Measurements from ENCODE around the gene OGDH. TPM values are rescaled to one million over a fixed set of nuclear protein-coding genes. Genes with fewer than 3 reads are reported as not detected.

Gene OGDH
- total RNA-seq, 1 experiment from 2014 or later: 69.1 TPM

DNA sequence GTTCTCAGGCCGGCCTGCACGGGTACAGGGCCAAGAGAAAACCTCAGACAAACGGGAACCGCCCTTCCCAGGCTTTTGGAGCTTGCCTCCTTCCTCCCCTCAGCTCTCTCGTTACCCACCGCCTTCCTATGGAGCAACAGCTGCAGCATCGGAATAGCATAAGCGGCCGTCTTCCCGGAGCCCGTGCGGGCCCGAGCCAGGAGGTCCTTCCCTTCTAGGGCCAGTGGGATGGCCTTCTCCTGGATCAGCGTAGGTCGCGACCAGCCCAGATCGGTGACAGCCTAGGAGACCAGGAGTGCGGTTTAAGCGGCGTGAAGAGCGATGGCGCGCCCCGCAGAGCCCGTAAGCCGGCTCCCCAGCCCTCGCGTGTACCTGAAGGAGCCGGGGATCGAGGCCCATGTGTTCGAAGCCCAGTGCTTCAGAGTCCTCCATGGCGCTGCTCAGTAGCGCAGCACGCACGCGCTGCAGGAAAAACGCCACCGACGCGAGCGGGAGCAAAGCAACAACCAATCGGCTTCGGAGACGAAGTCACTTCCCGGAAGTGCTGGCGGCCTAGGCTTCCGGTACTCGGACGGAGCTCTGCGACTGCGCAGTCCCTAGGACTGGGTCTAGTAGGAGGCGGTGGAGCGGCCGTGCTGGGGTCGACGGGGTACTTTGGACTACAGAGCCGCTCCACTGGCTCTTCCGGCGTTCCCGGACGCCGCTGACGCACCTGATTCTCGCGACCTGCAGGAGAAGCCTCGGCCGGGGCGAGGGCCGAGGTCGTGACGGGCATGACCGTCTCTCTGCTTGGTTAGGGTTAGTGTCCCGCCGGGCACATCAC, 32.8 kb upstream of the OGDH start, which contains the start of gene DDX56:
Gene DDX56 (minus strand): TSS at position 445 of the 823 bp plus-strand sequence. CDS start 13 bp downstream, at position 432.
- BruUV-seq (replicated peaks): no TSS peak
- Histone ChIP-seq H4K20me1 (ENCODE audit: insufficient read depth) (no peaks in the 10 kb centered on the region; the same call in 1 of the 2 replicates), H3K27me3 (ENCODE audit: insufficient read depth, low read length) (no peaks in the 10 kb centered on the region), H3K9ac (ENCODE audit: low read length) (peak within 1 kb of the TSS; percentile 86), H2AFZ (ENCODE audit: low read depth, low read length, poor library complexity, severe bottlenecking) (no peak within 1 kb of the TSS), H3K9me2 (ENCODE audit: insufficient read depth) (no peaks in the 10 kb centered on the region), H3K4me1 (ENCODE audit: control insufficient read depth in 1 of 2, insufficient read depth in 2 of 2, low read length in 2 of 2) (peaks cover 11 to 20% of the 10 kb centered on the region in 2 experiments; a peak in 3 of 4 replicates), H3K79me2 (ENCODE audit: insufficient read depth, low read length) (peaks cover 79% of the 10 kb centered on the region), H3K4me3 (replicated peaks in 1 of 2; ENCODE audit: low read depth in 1 of 2, low read length in 2 of 2) (peak within 1 kb of the TSS; percentile 83 to 88), H3K4me2 (ENCODE audit: low read length) (peak within 1 kb of the TSS; percentile 84), H3K36me3 (ENCODE audit: control insufficient read depth in 1 of 2, insufficient read depth in 2 of 2, low read length in 2 of 2) (peaks cover 43 to 48% of the 10 kb centered on the region in 2 experiments), H3K9me3 (ENCODE audit: control insufficient read depth in 1 of 2, insufficient read depth in 1 of 2, low read depth in 1 of 2, low read length in 2 of 2) (no peaks in the 10 kb centered on the region), H3K27ac (ENCODE audit: low read depth, low read length) (peak within 1 kb of the TSS; percentile 81)
- ATAC-seq (peak; percentile 95), DNase-seq (ENCODE audit: low read depth, low spot score) (peak; percentile 86)
- POLR2A ChIA-PET: interaction anchor here (0.8 to 1.7 kb wide), 3 partner anchors 8 to 308 kb away, joined by 3 to 14 read pairs (median 3); partner anchors contain the start of gene TMED4
- CTCF ChIA-PET: interaction anchor here (0.6 to 1.0 kb wide), 5 partner anchors 8 to 275 kb away, joined by 3 to 15 read pairs (median 3); partner anchors contain the start of gene H2AZ2
- intact Hi-C loops (cut with micrococcal nuclease): no loop called here
- RAD21 ChIA-PET (ENCODE audit: low non-redundant PET in 1 of 2, low total read pairs in 2 of 2, uncharacterized antibody in 2 of 2, unreplicated experiment in 2 of 2): interaction anchor here in 1 of 2 experiments (0.6 kb wide), 1 partner anchor 67 kb away, joined by 4 read pairs; no protein-coding TSS in a partner anchor
- TF ChIP-seq POLR2A (IDR thresholded peaks at IDR 0.05; ENCODE audit: borderline replicate concordance, extremely low read depth, insufficient read depth, insufficient read length): peak; percentile 85
- no peak for TF ChIP-seq RAD21 (IDR thresholded peaks at IDR 0.05; ENCODE audit: low read depth)
- TF ChIP-seq, protein P1, sequence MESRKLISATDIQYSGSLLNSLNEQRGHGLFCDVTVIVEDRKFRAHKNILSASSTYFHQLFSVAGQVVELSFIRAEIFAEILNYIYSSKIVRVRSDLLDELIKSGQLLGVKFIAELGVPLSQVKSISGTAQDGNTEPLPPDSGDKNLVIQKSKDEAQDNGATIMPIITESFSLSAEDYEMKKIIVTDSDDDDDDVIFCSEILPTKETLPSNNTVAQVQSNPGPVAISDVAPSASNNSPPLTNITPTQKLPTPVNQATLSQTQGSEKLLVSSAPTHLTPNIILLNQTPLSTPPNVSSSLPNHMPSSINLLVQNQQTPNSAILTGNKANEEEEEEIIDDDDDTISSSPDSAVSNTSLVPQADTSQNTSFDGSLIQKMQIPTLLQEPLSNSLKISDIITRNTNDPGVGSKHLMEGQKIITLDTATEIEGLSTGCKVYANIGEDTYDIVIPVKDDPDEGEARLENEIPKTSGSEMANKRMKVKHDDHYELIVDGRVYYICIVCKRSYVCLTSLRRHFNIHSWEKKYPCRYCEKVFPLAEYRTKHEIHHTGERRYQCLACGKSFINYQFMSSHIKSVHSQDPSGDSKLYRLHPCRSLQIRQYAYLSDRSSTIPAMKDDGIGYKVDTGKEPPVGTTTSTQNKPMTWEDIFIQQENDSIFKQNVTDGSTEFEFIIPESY (IDR thresholded peaks at IDR 0.05; ENCODE audit: extremely low read depth, insufficient replicate concordance, low read length): peak; percentile 85
- TF ChIP-seq CEBPB (IDR thresholded peaks at IDR 0.05; ENCODE audit: low read depth): no peak
- TF ChIP-seq ZNF274 (IDR thresholded peaks at IDR 0.05; ENCODE audit: low read depth, low read length): no peak
- TF ChIP-seq SP1 (IDR thresholded peaks at IDR 0.05; ENCODE audit: low read depth): no peak
- peak; percentile 79; the same call in 1 of the 2 replicates for TF ChIP-seq ZFX (IDR thresholded peaks at IDR 0.05)
- no peak for TF ChIP-seq EZH2 (IDR thresholded peaks at IDR 0.05)
- no peak for TF ChIP-seq EGR1 (IDR thresholded peaks at IDR 0.05; ENCODE audit: low read depth)
- TF ChIP-seq, protein P2, sequence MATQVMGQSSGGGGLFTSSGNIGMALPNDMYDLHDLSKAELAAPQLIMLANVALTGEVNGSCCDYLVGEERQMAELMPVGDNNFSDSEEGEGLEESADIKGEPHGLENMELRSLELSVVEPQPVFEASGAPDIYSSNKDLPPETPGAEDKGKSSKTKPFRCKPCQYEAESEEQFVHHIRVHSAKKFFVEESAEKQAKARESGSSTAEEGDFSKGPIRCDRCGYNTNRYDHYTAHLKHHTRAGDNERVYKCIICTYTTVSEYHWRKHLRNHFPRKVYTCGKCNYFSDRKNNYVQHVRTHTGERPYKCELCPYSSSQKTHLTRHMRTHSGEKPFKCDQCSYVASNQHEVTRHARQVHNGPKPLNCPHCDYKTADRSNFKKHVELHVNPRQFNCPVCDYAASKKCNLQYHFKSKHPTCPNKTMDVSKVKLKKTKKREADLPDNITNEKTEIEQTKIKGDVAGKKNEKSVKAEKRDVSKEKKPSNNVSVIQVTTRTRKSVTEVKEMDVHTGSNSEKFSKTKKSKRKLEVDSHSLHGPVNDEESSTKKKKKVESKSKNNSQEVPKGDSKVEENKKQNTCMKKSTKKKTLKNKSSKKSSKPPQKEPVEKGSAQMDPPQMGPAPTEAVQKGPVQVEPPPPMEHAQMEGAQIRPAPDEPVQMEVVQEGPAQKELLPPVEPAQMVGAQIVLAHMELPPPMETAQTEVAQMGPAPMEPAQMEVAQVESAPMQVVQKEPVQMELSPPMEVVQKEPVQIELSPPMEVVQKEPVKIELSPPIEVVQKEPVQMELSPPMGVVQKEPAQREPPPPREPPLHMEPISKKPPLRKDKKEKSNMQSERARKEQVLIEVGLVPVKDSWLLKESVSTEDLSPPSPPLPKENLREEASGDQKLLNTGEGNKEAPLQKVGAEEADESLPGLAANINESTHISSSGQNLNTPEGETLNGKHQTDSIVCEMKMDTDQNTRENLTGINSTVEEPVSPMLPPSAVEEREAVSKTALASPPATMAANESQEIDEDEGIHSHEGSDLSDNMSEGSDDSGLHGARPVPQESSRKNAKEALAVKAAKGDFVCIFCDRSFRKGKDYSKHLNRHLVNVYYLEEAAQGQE (IDR thresholded peaks at IDR 0.05; ENCODE audit: low read depth): no peak
- peak; percentile 98 for TF ChIP-seq POLR2AphosphoS5 (IDR thresholded peaks at IDR 0.05; ENCODE audit: low read depth, low read length)
- no peak for TF ChIP-seq SIN3A (IDR thresholded peaks at IDR 0.05; ENCODE audit: low read depth)
- no peak for TF ChIP-seq JUND (IDR thresholded peaks at IDR 0.05)
- TF ChIP-seq TCF7L2 (IDR thresholded peaks at IDR 0.05; ENCODE audit: borderline replicate concordance, extremely low read depth, insufficient read depth, insufficient read length): no peak
- TF ChIP-seq, protein P3, sequence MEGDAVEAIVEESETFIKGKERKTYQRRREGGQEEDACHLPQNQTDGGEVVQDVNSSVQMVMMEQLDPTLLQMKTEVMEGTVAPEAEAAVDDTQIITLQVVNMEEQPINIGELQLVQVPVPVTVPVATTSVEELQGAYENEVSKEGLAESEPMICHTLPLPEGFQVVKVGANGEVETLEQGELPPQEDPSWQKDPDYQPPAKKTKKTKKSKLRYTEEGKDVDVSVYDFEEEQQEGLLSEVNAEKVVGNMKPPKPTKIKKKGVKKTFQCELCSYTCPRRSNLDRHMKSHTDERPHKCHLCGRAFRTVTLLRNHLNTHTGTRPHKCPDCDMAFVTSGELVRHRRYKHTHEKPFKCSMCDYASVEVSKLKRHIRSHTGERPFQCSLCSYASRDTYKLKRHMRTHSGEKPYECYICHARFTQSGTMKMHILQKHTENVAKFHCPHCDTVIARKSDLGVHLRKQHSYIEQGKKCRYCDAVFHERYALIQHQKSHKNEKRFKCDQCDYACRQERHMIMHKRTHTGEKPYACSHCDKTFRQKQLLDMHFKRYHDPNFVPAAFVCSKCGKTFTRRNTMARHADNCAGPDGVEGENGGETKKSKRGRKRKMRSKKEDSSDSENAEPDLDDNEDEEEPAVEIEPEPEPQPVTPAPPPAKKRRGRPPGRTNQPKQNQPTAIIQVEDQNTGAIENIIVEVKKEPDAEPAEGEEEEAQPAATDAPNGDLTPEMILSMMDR (IDR thresholded peaks at IDR 0.05 in 2 of 3, conservative IDR thresholded peaks at IDR 0.05 in 1 of 3; ENCODE audit: borderline replicate concordance in 1 of 3, insufficient read depth in 1 of 3, low read depth in 2 of 3, low read length in 2 of 3): no peak
- no peak for TF ChIP-seq FOSL1 (IDR thresholded peaks at IDR 0.05; ENCODE audit: low read depth)
- no peak for TF ChIP-seq ELF1 (IDR thresholded peaks at IDR 0.05; ENCODE audit: borderline replicate concordance, low read depth)
- TF ChIP-seq YY1 (IDR thresholded peaks at IDR 0.05; ENCODE audit: extremely low read depth, insufficient replicate concordance, low read depth, low read length): peak; percentile 83

All from HCT116 (cell line).